ENCODE results near the gene SLC8A1. TPM values are rescaled to one million over a fixed set of nuclear protein-coding genes. Genes with fewer than 3 reads are reported as not detected.

Gene SLC8A1
- total and polyA plus RNA-seq, 11 donors = 61.9 to 1,521 (median 827) TPM

- no peaks in the 10 kb centered on the region for H3K9me3 ChIP-seq
- DNase-seq (no peak), ATAC-seq (peak in 2 of 4 donors; percentile 31 to 53)
- H3K27me3 ChIP-seq = no peaks in the 10 kb centered on the region
- intact Hi-C loops (cut with DNase I) = no loop called here
- no peak overlapping the region for H3K27ac ChIP-seq
- TF ChIP-seq POLR2A (IDR thresholded peaks at IDR 0.05) (no peak), CTCF (IDR thresholded peaks at IDR 0.05) (no peak)
- H3K4me3 ChIP-seq = no peak overlapping the region
- peaks cover 0 to 23% (median 0%) of the 10 kb centered on the region in 9 donors for H3K36me3 ChIP-seq
- 82 to 89% (median 86%) methylated on average over 6 of the region's 6 CpGs for WGBS, 4 donors
- H3K4me1 ChIP-seq = peaks cover 0 to 25% (median 5%) of the 10 kb centered on the region in 12 donors
Measured at GRCh38 chr2:40178171-40178778, 273.6 kb downstream of the SLC8A1 start.

- Histone ChIP-seq H3K4me1 (peaks cover 0 to 20% (median 1%) of the 10 kb centered on the region in 12 donors), H3K27me3 (no peaks in the 10 kb centered on the region), H3K9me3 (no peaks in the 10 kb centered on the region), H3K36me3 (peaks cover 0 to 27% (median 0%) of the 10 kb centered on the region in 9 donors), H3K27ac (no peak overlapping the region), H3K4me3 (no peak overlapping the region)
- no peak for TF ChIP-seq CTCF (IDR thresholded peaks at IDR 0.05)
- TF ChIP-seq POLR2A (IDR thresholded peaks at IDR 0.05) = no peak
- intact Hi-C loops (cut with DNase I) = no loop called here
- ATAC-seq = no peak
- DNase-seq = no peak
- 68 to 72% (median 70%) methylated on average over 6 of the region's 6 CpGs for WGBS, 4 donors
Measured at GRCh38 chr2:40177366-40177765, 274.5 kb downstream of the SLC8A1 start.

- DNase-seq (no peak), ATAC-seq (no peak)
- intact Hi-C loops (cut with DNase I) = no loop called here
- Histone ChIP-seq H3K9me3 (no peaks in the 10 kb centered on the region), H3K27ac (no peak overlapping the region), H3K4me1 (peaks cover 0 to 20% (median 4%) of the 10 kb centered on the region in 12 donors), H3K27me3 (no peaks in the 10 kb centered on the region), H3K36me3 (peaks cover 0 to 64% (median 2%) of the 10 kb centered on the region in 9 donors), H3K4me3 (no peak overlapping the region)
- 67 to 81% (median 77%) methylated on average over 2 of the region's 2 CpGs for WGBS, 4 donors
- TF ChIP-seq POLR2A (IDR thresholded peaks at IDR 0.05) = no peak
- no peak for TF ChIP-seq CTCF (IDR thresholded peaks at IDR 0.05)
Measured at GRCh38 chr2:40173276-40173675, 278.6 kb downstream of the SLC8A1 start.

- Histone ChIP-seq H3K27ac (no peak overlapping the region), H3K4me3 (no peak overlapping the region), H3K36me3 (peaks cover 0 to 58% (median 2%) of the 10 kb centered on the region in 9 donors), H3K27me3 (no peaks in the 10 kb centered on the region), H3K4me1 (peaks cover 0 to 39% (median 21%) of the 10 kb centered on the region in 12 donors), H3K9me3 (no peaks in the 10 kb centered on the region)
- WGBS, 4 donors = 81 to 85% (median 84%) methylated on average over 3 of the region's 3 CpGs
- ATAC-seq = no peak
- intact Hi-C loops (cut with DNase I) = loop anchor here in 1 of 10 donors (2.0 kb wide), 1 partner anchor 27 kb away; no protein-coding TSS in a partner anchor
- DNase-seq = no peak
- no peak for TF ChIP-seq CTCF (IDR thresholded peaks at IDR 0.05)
- no peak for TF ChIP-seq POLR2A (IDR thresholded peaks at IDR 0.05)
Measured at GRCh38 chr2:40169856-40170255, 282.0 kb downstream of the SLC8A1 start.
